HG03342 (cell line): ENCODE data around the gene CCM2.
"Not testable (repeated sequence)": the region's sequence is repeated elsewhere in the genome, so short reads cannot be mapped to it uniquely, and the experiment has no call there.

Experiments used
- ATAC-seq: cut with Tn5 transposase; IDR thresholded peaks from one replicate; pipeline ENCODE4 v1.9.1; 2021; ENCODE audit warnings: mild to moderate bottlenecking, moderate library complexity; ENCODE audit not compliant: unreplicated experiment

Gene CCM2

GRCh38 chr7:44980393-44981034 is 19.5 kb upstream of the CCM2 start:
- peak; percentile 50 for ATAC-seq

GRCh38 chr7:44981035-44981706 is 18.8 kb upstream of the CCM2 start:
- ATAC-seq: no peak

GRCh38 chr7:44982535-44982923 is 17.5 kb upstream of the CCM2 start:
- ATAC-seq: no peak

GRCh38 chr7:44982970-44983369 is 17.0 kb upstream of the CCM2 start:
- ATAC-seq: no peak

- no peak for ATAC-seq
Measured at GRCh38 chr7:44983742-44984477, 16.1 kb upstream of the CCM2 start.

GRCh38 chr7:44984478-44984758 is 15.6 kb upstream of the CCM2 start:
- no peak for ATAC-seq

- ATAC-seq: no peak
Measured at GRCh38 chr7:44985033-44985695, 14.8 kb upstream of the CCM2 start.

- ATAC-seq: no peak
Measured at GRCh38 chr7:44985900-44986217, 14.1 kb upstream of the CCM2 start.

- ATAC-seq: peak; percentile 92
Measured at GRCh38 chr7:44986218-44987053, 13.6 kb upstream of the CCM2 start.

- ATAC-seq: no peak
Measured at GRCh38 chr7:44987457-44987856, 12.5 kb upstream of the CCM2 start.

- ATAC-seq: no peak
Measured at GRCh38 chr7:44987996-44988395, 12.0 kb upstream of the CCM2 start.

- no peak for ATAC-seq
Measured at GRCh38 chr7:44988701-44989100, 11.3 kb upstream of the CCM2 start.

- ATAC-seq: no peak
Measured at GRCh38 chr7:44989132-44989531, 10.9 kb upstream of the CCM2 start.

- no peak for ATAC-seq
Measured at GRCh38 chr7:44990109-44991023, 9.6 kb upstream of the CCM2 start.

- ATAC-seq: not testable (repeated sequence)
Measured at GRCh38 chr7:44992004-44992795, 7.8 kb upstream of the CCM2 start.

GRCh38 chr7:44994877-44995554 is 5.0 kb upstream of the CCM2 start:
- no peak for ATAC-seq

GRCh38 chr7:44995555-44996493 is 4.2 kb upstream of the CCM2 start:
- ATAC-seq: peak; percentile 19
